IPS-18a (cell line): ENCODE data around the gene NPM3.

ENCODE experiments used
- H3K27ac ChIP-seq: one replicate; pipeline ENCODE4 v1.5.1; 2013; ENCODE audit warnings: low read length
- H3K27me3 ChIP-seq: one replicate; pipeline ENCODE4 v1.6.1; 2013; ENCODE audit warnings: mild to moderate bottlenecking, low read length; ENCODE audit not compliant: control insufficient read depth, insufficient read depth
- H3K36me3 ChIP-seq: one replicate; pipeline ENCODE4 v1.6.1; 2013; ENCODE audit warnings: low read depth, low read length; ENCODE audit not compliant: control insufficient read depth
- H3K4me1 ChIP-seq: one replicate; pipeline ENCODE4 v1.6.1; 2013; ENCODE audit warnings: low read depth, low read length; ENCODE audit not compliant: control insufficient read depth
- H3K4me3 ChIP-seq: one replicate; pipeline ENCODE4 v1.5.1; 2013; ENCODE audit warnings: low read length
- H3K9ac ChIP-seq: one replicate; pipeline ENCODE4 v1.6.1; 2013; ENCODE audit warnings: mild to moderate bottlenecking, low read length, moderate library complexity
- H3K9me3 ChIP-seq: one replicate; pipeline ENCODE4 v1.6.1; 2013; ENCODE audit warnings: low read depth, low read length; ENCODE audit not compliant: control insufficient read depth

The NPM3 gene

DNA sequence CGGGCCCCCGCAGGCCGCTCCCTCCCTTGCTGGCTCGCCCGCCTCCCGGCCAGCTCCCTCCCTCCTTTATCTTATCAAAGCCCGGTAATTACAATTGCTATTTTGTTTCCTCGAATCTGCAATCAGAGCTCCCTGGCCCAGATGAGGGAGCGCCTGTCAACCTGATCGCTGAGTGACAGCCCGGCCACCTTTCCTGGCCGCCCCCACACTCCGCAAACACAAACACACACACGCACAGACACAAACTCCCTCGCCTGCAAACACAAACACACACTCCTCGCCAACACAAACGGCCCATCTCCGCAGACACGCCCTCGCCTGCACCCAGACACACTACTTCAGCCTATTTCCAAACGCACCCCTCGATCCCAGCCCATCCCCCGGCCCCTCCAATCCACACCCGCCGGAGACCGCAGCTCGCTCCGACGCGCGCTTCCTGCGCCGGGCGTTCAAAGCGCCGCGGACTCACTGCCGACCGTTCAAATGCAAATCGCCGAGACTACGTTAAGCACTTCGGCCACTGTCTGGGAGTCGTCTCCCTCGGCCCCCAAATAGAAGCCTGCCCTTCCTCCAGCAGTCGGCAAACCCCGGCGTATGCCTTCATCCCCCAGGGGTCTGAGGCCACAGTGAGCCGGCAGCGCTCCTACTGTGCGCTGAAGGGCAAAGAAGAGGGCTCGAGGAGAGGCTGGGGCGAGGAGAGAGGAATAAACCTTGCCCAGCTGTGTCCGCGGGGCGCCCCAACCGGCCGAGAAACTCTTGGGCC lies 4.3 kb downstream of the NPM3 start:
- Histone ChIP-seq H3K9ac (no peak overlapping the region), H3K4me3 (peak overlapping the region; percentile 71), H3K27me3 (peaks cover 67% of the 10 kb centered on the region), H3K27ac (no peak overlapping the region), H3K4me1 (peaks cover 27% of the 10 kb centered on the region), H3K9me3 (no peaks in the 10 kb centered on the region), H3K36me3 (no peaks in the 10 kb centered on the region)

DNA sequence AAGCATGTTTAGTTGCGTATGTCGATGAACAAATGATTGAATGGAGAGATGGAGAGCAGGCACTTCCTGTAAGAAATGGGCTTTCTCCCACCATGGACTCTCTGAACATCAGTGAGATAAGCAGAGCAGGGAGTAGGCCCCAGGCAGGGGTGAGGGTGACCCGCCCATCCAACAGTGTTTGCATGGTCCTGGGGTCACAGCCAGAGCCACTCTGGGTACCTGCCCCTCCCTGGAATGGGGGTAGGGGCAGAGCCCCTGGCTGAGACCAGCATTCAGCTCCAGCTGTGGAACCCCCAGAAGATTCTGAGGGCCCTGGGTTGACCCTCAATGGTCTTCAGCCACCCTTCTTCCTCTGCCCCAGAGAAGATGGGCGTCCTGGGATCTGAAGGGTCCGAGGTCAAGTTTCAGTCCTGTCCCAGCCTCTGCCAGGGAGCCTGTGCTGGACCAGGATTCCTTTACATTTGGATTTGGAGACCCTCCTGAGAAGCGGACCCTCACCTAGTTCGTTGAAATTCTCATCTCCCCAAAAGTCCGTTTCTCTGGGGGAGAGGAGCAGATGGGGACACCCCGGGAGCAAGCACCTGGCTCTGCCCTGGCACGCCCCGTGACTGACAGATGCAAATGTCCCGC lies 5.0 kb downstream of the NPM3 start:
- peak overlapping the region; percentile 71 for H3K4me3 ChIP-seq
- H3K36me3 ChIP-seq = no peaks in the 10 kb centered on the region
- H3K27me3 ChIP-seq = peaks cover 74% of the 10 kb centered on the region
- H3K9me3 ChIP-seq = no peaks in the 10 kb centered on the region
- H3K27ac ChIP-seq = no peak overlapping the region
- no peak overlapping the region for H3K9ac ChIP-seq
- peaks cover 34% of the 10 kb centered on the region for H3K4me1 ChIP-seq

DNA sequence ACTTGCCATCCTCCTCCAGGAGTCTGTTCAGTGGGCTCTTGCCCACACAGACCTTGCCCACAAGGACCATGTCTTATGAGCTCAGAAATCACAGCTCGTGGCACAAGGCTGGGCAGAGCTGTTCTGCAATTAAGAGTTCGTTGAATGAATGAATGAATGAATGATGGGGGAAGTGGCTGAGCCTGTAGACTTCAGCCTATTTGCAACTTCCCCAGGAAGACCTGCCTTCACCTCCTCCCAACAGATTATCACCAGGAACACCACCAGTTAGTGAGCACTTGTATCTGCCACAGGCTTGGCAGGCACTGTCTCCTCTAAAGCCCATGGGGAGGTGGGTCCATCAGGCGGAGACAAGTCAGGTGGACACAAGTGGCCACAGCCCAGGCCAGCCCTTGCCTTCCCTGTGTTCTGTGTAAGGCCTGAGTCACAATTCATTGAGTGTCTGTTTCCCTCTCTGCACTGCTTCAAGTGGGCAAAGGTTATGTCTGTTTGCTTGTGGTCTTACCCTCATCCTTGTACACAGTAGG lies 5.6 kb downstream of the NPM3 start:
- Histone ChIP-seq H3K4me1 (peaks cover 40% of the 10 kb centered on the region), H3K9me3 (no peaks in the 10 kb centered on the region)

DNA sequence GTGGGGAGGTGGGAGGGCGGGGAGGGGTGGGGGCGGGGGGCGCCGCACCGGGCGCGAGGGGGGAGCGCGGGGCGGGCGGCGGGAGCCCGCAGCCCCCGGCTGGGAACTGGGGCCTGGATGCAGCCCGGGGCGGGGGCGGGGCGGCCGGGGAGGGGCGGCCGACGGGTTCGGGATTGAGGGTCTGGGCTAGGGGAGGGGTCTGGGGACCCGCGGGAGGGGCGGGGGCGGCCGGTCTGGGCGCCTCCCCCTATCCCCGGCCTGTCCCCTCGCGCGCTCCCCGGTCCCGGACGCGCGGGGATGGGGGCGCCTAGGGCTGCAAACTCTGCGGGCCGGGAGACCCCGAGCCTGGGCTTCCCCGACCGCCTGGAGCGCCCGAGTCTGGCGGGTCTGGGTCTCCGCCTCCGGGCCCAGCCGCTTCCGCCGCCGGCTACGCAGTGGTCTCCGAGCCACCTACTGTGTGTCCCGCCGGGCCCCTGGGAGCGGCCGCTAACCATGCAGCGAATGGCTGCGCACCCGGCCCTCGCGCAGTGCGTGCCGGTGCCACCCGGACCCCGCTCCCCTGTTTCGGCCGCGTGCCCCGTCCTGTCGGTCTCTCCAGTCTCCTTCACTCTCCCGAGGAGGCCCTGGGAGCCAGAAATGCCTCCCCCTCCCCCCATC lies 7.0 kb downstream of the NPM3 start:
- no peak overlapping the region for H3K9ac ChIP-seq
- H3K4me3 ChIP-seq = peak overlapping the region; percentile 23
- no peaks in the 10 kb centered on the region for H3K9me3 ChIP-seq
- peaks cover 45% of the 10 kb centered on the region for H3K4me1 ChIP-seq
- H3K27ac ChIP-seq = no peak overlapping the region
- no peaks in the 10 kb centered on the region for H3K36me3 ChIP-seq
- H3K27me3 ChIP-seq = peaks cover 94% of the 10 kb centered on the region

More for the DNA sequence above, 5.6 kb downstream of the NPM3 start:
- H3K27ac ChIP-seq = no peak overlapping the region
- no peaks in the 10 kb centered on the region for H3K36me3 ChIP-seq
- H3K27me3 ChIP-seq = peaks cover 80% of the 10 kb centered on the region
- H3K9ac ChIP-seq = no peak overlapping the region
- no peak overlapping the region for H3K4me3 ChIP-seq

DNA sequence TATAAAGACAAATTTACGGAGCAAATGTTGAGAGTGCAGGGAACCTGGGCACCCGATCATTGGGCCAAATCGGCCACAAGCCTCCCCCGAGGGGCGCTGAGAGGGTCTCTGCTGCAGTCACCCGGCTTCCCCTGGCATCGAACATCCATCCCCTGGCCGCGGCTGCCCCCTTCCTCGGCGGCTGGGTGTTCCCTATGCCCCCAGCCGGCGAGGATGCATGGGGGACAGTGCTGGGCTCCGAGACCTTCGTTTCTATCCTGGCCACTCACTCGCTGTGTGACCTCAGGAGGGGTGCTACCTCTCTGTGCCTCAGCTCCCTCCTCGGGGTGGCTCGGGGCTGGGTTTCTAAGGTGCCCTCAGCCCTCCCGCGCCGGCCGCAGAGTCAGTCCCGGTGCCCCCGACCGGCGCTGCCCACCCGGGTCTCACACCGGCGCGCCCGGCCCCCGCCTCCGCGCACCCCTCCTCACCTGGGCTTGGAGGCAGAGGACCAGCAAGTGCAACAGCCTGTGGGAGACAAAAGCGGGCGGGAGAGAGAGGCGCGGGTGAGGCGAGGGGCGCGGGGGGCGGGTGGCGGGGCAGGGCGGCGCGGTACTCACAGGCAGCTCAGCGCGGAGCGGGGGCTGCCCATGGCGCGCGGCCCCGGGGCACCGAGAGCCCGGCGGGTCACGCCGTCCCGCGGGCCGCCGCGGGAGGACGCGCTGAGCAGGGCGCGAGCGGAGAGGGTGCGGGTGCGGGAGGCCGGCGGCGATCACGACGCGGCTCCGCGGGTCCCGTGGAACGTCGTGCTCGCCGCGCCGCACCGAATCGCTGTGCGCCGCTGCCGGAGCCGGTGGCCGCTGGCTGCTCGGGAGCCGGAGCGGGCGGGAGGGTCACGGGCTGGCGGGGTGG lies 7.7 kb downstream of the NPM3 start, which contains the start of gene FGF8:
Gene FGF8 (minus strand): TSS at position 842 of the 888 bp plus-strand sequence. CDS start 214 bp downstream, at position 628.
- H3K36me3 ChIP-seq = no peaks in the 10 kb centered on the region
- no peaks in the 10 kb centered on the region for H3K9me3 ChIP-seq
- peak within 1 kb of the TSS; percentile 25 for H3K4me3 ChIP-seq
- H3K9ac ChIP-seq = no peak within 1 kb of the TSS
- no peak within 1 kb of the TSS for H3K27ac ChIP-seq
- H3K27me3 ChIP-seq = peaks cover 94% of the 10 kb centered on the region
- peaks cover 40% of the 10 kb centered on the region for H3K4me1 ChIP-seq

DNA sequence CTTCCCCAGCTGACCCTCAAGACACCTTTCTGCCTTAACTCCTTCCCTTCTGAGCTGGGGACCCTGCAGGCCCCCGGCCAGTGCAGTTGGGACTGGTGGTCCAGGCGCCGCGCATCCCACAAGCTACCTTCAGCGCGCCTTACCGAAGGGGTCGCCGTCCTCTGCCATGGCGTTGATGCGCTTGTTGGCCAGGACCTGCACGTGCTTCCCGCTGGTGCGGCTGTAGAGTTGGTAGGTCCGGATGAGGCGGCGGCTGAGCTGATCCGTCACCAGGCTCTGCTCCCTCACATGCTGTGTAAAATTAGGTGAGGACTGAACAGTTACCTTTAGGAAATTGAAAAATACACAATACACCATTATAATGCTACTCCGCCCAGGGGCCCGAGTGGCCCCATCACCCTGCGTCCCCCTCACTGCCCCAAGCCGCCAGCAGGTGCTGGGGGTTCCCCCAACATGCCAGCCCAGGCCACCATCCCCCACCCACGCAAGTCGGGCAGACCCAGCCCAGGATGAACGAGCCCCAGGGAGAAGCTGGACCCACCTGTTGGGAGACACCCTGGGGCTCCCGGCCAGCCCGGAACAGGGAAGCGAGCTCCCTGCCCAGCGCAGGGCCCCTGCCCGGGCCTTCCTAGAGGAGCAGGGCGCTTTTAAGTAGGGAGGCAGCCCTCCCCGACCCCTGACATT lies 8.5 kb downstream of the NPM3 start:
- H3K9ac ChIP-seq = no peak overlapping the region
- H3K27me3 ChIP-seq = peaks cover 86% of the 10 kb centered on the region
- peaks cover 35% of the 10 kb centered on the region for H3K4me1 ChIP-seq
- H3K27ac ChIP-seq = no peak overlapping the region
- peak overlapping the region; percentile 31 for H3K4me3 ChIP-seq
- H3K9me3 ChIP-seq = no peaks in the 10 kb centered on the region
- H3K36me3 ChIP-seq = no peaks in the 10 kb centered on the region

DNA sequence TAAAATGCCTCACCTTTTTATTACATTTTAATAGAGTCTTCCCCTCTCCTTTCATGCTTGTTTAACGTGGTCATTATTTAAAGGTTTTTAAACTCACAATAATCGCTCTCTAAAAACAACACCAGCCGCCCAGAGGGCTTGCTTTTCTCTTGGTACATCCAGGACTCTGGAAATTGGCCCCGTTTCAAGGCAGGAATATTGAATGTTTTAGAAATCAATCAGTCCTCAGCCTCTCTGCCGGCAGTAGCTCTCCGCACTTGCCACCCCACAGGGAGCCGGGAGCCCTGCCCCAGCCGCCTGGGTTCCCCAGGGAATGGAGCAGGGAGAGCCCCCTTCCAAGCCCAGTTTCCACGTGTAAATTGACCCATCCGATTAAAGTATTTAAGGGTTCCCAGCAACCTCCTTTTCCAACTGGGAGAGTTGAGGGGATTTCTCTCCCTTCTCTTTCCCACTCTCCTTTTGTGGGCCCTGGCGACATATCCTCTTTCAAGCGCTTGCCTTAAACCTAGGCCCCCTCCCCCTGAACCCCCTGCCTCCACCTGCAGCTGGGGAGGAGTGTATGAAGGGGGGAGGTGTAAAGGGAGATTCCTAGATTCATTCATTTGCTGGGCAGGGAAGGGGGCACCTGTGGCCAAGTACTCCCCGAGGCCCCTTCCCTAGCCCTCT lies 9.2 kb downstream of the NPM3 start:
- H3K36me3 ChIP-seq = no peaks in the 10 kb centered on the region
- H3K27ac ChIP-seq = no peak overlapping the region
- peaks cover 80% of the 10 kb centered on the region for H3K27me3 ChIP-seq
- H3K4me3 ChIP-seq = peak overlapping the region; percentile 31
- no peak overlapping the region for H3K9ac ChIP-seq
- H3K4me1 ChIP-seq = peaks cover 35% of the 10 kb centered on the region
- no peaks in the 10 kb centered on the region for H3K9me3 ChIP-seq

DNA sequence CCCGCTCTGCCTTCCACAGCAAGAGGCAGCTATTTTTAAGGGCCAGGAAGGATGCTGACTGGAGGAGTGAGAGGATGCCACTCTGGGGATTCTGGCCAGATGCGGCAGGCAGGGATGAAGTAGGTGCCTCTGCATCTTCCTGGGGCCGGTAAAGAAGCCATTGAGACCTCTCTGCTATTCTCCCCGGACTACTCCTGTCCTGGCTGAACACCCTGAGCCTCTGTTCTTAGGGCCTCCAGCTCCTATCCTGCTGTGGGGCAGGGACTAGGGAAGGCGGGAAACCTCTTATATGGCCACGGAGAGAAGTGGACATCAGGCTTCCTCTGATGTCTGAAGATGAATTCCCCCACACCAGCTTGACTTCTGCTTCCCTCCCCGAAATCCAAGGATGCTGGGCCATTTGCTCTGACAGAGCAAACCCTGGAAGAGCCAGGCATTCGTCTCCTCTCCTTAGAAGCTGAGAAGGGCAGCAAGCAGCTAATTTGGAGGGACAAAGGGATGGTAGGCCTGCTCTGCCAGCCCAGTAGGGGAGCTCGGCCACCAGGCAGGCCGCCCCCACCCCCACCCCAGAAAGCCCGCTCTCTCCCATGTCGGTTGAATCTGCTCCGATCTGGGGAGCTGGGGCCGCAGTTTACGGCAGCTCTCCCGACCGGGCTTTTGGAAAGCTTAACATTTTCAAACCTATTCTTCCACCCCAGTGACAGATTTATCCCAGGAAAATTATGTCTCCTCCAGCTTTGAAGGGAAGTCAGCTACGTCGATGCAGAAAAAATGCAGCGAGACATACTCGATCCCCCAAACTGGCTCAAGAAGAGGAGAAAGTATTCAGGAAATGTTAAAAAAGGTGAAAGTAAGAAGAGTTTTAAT lies 10.1 kb downstream of the NPM3 start:
- Histone ChIP-seq H3K9ac (no peak overlapping the region), H3K27ac (no peak overlapping the region), H3K4me1 (peaks cover 31% of the 10 kb centered on the region), H3K36me3 (no peaks in the 10 kb centered on the region), H3K9me3 (no peaks in the 10 kb centered on the region), H3K27me3 (peaks cover 70% of the 10 kb centered on the region), H3K4me3 (peak overlapping the region; percentile 31)

DNA sequence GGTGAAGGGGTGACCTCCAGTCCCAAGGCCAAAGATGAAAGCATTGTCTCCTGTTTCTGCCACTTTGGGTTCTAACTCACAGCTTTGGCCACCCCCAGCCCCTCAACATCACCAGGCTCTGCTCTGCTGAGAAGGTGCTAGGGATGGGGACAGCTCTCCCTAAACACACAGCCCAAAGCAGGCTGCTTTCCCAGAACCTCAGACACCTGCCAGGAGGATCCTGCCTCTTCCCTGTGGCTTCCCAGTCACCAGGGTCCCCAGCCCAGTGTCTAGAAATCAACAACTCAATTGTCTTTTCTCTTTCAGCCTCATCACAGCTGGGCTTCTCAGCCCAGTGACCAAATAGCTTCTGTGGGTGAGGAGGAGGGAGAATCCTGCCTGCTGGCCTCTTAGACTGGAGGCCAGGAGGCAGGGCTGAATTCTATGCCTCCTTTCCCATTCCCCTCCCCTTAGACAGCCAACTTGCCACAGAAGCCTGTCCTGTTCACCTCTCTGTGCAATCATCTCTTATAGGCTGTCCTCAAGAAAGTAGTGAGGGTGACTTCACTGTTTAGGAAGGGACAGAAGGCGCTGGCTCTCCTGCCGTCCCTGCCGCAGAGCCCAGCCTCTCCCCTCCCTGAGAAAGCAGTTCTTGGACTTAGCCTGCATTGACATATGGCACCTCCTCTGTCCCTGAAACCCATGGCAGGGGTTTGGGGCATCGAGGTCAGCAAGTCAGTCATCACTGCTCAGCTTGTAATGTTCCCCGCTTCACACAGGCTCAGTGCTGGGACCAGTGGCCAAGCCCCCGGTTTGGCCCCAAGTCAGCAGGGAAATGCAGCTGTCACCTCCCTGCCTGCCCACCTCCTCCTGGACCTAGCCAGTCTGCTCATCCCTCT lies 11.0 kb downstream of the NPM3 start:
- H3K36me3 ChIP-seq = no peaks in the 10 kb centered on the region
- no peak overlapping the region for H3K4me3 ChIP-seq
- H3K27ac ChIP-seq = no peak overlapping the region
- peaks cover 62% of the 10 kb centered on the region for H3K27me3 ChIP-seq
- H3K9me3 ChIP-seq = no peaks in the 10 kb centered on the region
- no peak overlapping the region for H3K9ac ChIP-seq
- peaks cover 30% of the 10 kb centered on the region for H3K4me1 ChIP-seq
